GM12891 (cell line): Measurements from ENCODE around the gene TMCC2.

Experiments used
- POLR2A ChIP-seq: IDR thresholded peaks from 2 replicates; pipeline ENCODE4 v1.6.1; 2011; ENCODE audit warnings: low read depth, low read length, control low read depth
- POLR2AphosphoS5 ChIP-seq: IDR thresholded peaks from 2 replicates; pipeline ENCODE4 v1.6.1; 2011; ENCODE audit warnings: low read depth, low read length, control low read depth

GRCh38 chr1:205237526-205238484, 10.1 kb downstream of the TMCC2 start:
- no peak for TF ChIP-seq POLR2A
- TF ChIP-seq POLR2AphosphoS5: no peak
